NCI-H2081 (cell line): Measurements from ENCODE around the gene MUC2.

Experiments
- DNase-seq, 2 experiments: peaks; one replicate each; lab custom pipeline; 2025; lab: John Stamatoyannopoulos, UW

MUC2 gene

DNA sequence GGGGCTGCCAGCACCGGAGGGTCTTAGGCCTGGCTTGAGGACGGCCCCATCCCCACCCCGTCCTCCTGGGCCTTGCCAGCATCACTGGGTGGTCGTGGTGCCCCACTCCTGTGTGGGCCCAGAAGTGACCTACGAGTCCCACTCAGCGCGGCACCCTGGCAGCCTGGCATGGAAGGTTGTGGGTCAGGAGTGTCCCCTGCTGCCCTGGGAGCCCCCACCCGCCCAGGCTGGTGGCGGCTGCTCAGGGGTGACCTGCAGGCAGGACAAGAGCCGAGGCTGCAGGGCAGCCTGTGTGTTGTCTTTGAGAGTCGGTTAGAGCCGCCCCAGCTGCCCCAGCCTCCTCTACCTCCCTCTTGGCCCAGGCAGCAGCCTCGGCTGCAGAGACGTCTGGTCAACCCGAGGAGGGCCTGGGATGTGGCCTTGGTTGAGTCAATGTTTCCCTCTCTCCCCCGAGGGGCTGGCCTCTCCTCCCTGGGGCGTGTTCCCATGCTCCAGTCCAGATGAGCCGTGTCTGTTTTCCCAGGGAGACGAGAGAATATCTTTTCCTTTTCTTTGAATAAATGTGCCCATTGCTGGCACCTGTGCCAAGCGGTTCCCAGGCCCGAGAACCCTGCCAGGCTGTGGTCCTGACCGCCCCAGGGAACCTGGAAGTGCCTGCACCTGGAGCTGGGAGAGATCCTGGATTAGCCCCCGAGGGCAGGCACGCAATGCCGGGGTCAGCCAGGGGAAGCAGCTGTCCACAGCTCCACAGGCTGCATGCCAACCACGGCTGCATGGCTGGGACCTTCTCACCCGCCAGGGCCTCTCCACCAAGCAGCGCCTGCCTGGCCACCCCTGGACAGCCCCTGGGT is 47.4 kb downstream of the MUC2 start:
- DNase-seq: no peak

DNA sequence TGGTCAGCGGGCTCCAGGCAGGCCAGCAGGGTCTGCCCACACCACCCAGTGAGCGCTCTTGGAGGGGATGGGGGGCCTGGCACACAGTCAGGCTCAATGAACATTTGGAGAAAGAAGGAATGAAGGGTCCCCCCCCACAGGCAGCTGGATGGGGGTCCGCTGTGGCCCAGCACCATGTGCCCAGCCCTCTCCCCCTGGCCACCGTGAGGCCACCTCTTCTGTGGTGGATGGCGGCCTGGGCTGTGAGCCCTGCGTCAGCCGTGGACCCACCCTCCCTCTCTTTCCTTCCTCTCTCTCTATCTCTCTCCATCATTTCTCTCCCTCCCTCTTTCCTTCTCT is 48.0 kb downstream of the MUC2 start:
- no peak for DNase-seq

DNA sequence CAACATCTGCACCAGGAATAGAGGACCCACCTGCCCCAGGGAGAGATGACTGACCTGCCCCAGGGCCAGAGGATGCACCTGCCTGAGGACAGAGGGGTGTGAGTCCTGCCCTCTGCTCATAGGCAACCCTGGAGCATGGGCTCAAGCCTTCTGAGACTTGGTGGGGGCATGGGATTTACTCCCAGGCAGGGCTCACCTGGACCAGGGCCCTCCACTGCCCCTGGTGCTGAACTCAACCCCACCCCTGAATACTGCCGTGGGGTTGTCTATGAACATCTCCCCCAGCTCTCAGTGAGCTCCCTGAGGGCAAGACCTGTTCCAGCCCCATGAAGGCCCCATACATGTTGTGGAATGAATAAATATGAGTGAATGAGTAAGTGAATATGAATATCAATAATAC is 49.3 kb downstream of the MUC2 start:
- no peak for DNase-seq
